ENCODE data around the gene AFF2. TPM values are rescaled to one million over a fixed set of nuclear protein-coding genes. Genes with fewer than 3 reads are reported as not detected.
"Not testable (repeated sequence)": the region's sequence is repeated elsewhere in the genome, so short reads cannot be mapped to it uniquely, and the experiment has no call there.

The AFF2 gene
- total RNA-seq, 3 donors from 2014 or later = 0.29 to 0.63 TPM; not detected in 1

GRCh38 chrX:148658115-148658730 lies 157.8 kb downstream of the AFF2 start:
- no peak for TF ChIP-seq CTCF (IDR thresholded peaks at IDR 0.05)
- no peaks in the 10 kb centered on the region for H3K9me3 ChIP-seq
- H3K4me3 ChIP-seq = no peak overlapping the region
- ATAC-seq = no peak
- no peak for DNase-seq
- no peaks in the 10 kb centered on the region for H3K36me3 ChIP-seq (ENCODE audit: low read depth)
- H3K4me1 ChIP-seq (ENCODE audit: low read depth) = no peaks in the 10 kb centered on the region
- intact Hi-C loops (cut with DNase I, micrococcal nuclease) = no loop called here

- H3K4me1 ChIP-seq (ENCODE audit: low read depth) = no peaks in the 10 kb centered on the region
- no peaks in the 10 kb centered on the region for H3K9me3 ChIP-seq
- ATAC-seq = no peak
- no peaks in the 10 kb centered on the region for H3K36me3 ChIP-seq (ENCODE audit: low read depth)
- H3K4me3 ChIP-seq = no peak overlapping the region
- intact Hi-C loops (cut with DNase I, micrococcal nuclease) = no loop called here
- TF ChIP-seq CTCF (IDR thresholded peaks at IDR 0.05) = no peak
- DNase-seq = no peak
Measured at GRCh38 chrX:148659481-148659880, 159.1 kb downstream of the AFF2 start.

- Histone ChIP-seq H3K9me3 (no peaks in the 10 kb centered on the region), H3K36me3 (ENCODE audit: low read depth) (no peaks in the 10 kb centered on the region), H3K4me3 (no peak overlapping the region), H3K4me1 (ENCODE audit: low read depth) (no peaks in the 10 kb centered on the region)
- DNase-seq = no peak
- intact Hi-C loops (cut with DNase I, micrococcal nuclease) = no loop called here
- ATAC-seq = no peak
- TF ChIP-seq CTCF (IDR thresholded peaks at IDR 0.05) = no peak
Measured at GRCh38 chrX:148661035-148661434, 160.6 kb downstream of the AFF2 start.

GRCh38 chrX:148662014-148662413 lies 161.6 kb downstream of the AFF2 start:
- H3K4me3 ChIP-seq = no peak overlapping the region
- ATAC-seq (no peak), DNase-seq (no peak)
- TF ChIP-seq CTCF (IDR thresholded peaks at IDR 0.05) = no peak
- intact Hi-C loops (cut with DNase I, micrococcal nuclease) = no loop called here
- no peaks in the 10 kb centered on the region for H3K9me3 ChIP-seq
- no peaks in the 10 kb centered on the region for H3K4me1 ChIP-seq (ENCODE audit: low read depth)
- H3K36me3 ChIP-seq (ENCODE audit: low read depth) = no peaks in the 10 kb centered on the region

GRCh38 chrX:148664171-148664570 lies 163.8 kb downstream of the AFF2 start:
- H3K9me3 ChIP-seq = peaks cover 6% of the 10 kb centered on the region
- TF ChIP-seq CTCF (IDR thresholded peaks at IDR 0.05) = no peak
- ATAC-seq (no peak), DNase-seq (no peak)
- H3K4me1 ChIP-seq (ENCODE audit: low read depth) = no peaks in the 10 kb centered on the region
- H3K36me3 ChIP-seq (ENCODE audit: low read depth) = no peaks in the 10 kb centered on the region
- intact Hi-C loops (cut with DNase I, micrococcal nuclease) = no loop called here
- no peak overlapping the region for H3K4me3 ChIP-seq

- TF ChIP-seq CTCF (IDR thresholded peaks at IDR 0.05) = no peak
- H3K4me1 ChIP-seq (ENCODE audit: low read depth) = no peaks in the 10 kb centered on the region
- no peak for DNase-seq
- H3K4me3 ChIP-seq = no peak overlapping the region
- intact Hi-C loops (cut with DNase I, micrococcal nuclease) = no loop called here
- H3K9me3 ChIP-seq = peaks cover 6% of the 10 kb centered on the region
- no peak for ATAC-seq
- no peaks in the 10 kb centered on the region for H3K36me3 ChIP-seq (ENCODE audit: low read depth)
Measured at GRCh38 chrX:148664995-148665394, 164.6 kb downstream of the AFF2 start.

GRCh38 chrX:148669175-148669574 lies 168.8 kb downstream of the AFF2 start:
- H3K36me3 ChIP-seq (ENCODE audit: low read depth); H3K9me3 ChIP-seq; ATAC-seq; H3K4me3 ChIP-seq; H3K4me1 ChIP-seq (ENCODE audit: low read depth); intact Hi-C loops (cut with DNase I, micrococcal nuclease); DNase-seq: not testable (repeated sequence)
